Activated CD4-positive, alpha-beta T cell treated with anti-CD3 and anti-CD28 coated beads for 36 hours (primary cell): ENCODE data around the gene KLHL42. TPM values are rescaled to one million over a fixed set of nuclear protein-coding genes. Genes with fewer than 3 reads are reported as not detected.

ENCODE experiments used
- ATAC-seq: fragments of 200-7000 bp; cut with Tn5 transposase; one replicate; pipeline ENCODE4 v1.10.0; 2021; ENCODE audit warnings: mild to moderate bottlenecking, moderate library complexity
- CTCF ChIA-PET: fragments of 350-600 bp; sonication (Branson Sonifier 250); formaldehyde crosslinking; loops from one replicate; lab custom pipeline; 2021; ENCODE audit warnings: antibody characterized with exemption; lab: Charles Lee
- POLR2A ChIA-PET: fragments of 350-600 bp; sonication (Branson Sonifier 250); formaldehyde crosslinking; loops from one replicate; lab custom pipeline; 2021; ENCODE audit warnings: antibody characterized with exemption, inconsistent platforms; lab: Charles Lee
- DNase-seq: peaks from one replicate; pipeline ENCODE4 v3.0.0-alpha.2; 2020
- H3K27ac Mint-ChIP-seq: one replicate; pipeline ENCODE4 v1.8.0; 2021; ENCODE audit warnings: mixed read lengths
- H3K27me3 Mint-ChIP-seq: one replicate; pipeline ENCODE4 v1.8.0; 2021; ENCODE audit warnings: mixed read lengths
- H3K36me3 Mint-ChIP-seq: one replicate; pipeline ENCODE4 v1.8.0; 2021; ENCODE audit warnings: low read depth, mixed read lengths
- H3K4me1 Mint-ChIP-seq: one replicate; pipeline ENCODE4 v1.8.0; 2021; ENCODE audit warnings: mixed read lengths
- H3K4me3 Mint-ChIP-seq: one replicate; pipeline ENCODE4 v1.8.0; 2021; ENCODE audit warnings: mild to moderate bottlenecking, moderate library complexity, mixed read lengths
- H3K9me3 Mint-ChIP-seq: one replicate; pipeline ENCODE4 v1.8.0; 2021; ENCODE audit warnings: low read depth, mixed read lengths
- intact Hi-C, 2 experiments: fragments of 100-400 bp; cut with DNase I in 1 of 2; cut with micrococcal nuclease in 1 of 2; formaldehyde crosslinking; loops; one replicate each; pipeline versions ENCODE4 v1.14.2 to v1.15.1; 2022 to 2024; cut with DNase I, micrococcal nuclease
- total RNA-seq, 2 experiments: library from RNA; stranded (reverse); gene quantifications; one replicate each; pipeline ENCODE4 v1.2.3, GENCODE V29; 2021

KLHL42 gene
- total RNA-seq, 2 experiments from 2014 or later = 7.1 to 9.2 TPM

DNA sequence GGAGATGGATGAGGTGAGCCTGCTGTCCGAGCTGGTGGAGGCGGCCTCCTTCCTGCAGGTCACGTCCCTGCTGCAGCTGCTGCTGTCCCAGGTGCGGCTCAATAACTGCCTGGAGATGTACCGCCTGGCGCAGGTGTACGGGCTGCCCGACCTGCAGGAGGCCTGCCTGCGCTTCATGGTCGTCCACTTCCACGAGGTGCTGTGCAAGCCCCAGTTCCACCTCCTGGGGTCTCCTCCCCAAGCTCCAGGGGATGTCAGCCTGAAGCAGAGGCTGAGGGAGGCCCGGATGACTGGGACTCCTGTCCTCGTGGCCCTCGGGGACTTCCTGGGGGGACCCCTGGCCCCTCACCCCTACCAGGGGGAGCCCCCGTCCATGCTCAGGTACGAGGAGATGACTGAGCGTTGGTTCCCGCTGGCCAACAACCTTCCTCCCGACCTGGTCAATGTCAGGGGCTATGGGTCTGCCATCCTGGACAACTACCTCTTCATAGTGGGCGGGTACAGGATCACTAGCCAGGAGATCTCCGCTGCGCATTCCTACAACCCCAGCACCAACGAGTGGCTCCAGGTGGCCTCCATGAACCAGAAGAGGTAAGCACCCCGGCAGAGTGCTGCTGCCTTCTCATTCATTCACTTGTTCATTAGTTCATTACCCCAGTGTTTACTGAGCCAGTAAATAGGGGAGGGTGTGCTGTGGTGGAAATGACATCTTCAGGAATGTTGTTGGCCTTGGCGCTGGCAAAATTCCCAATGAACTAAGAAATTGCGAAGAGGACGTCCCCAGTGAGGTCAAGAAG is 777 bp downstream of the KLHL42 start:
- H3K4me3 Mint-ChIP-seq = peak overlapping the region; percentile 78
- ATAC-seq (peak; percentile 36), DNase-seq (peak; percentile 51)
- no peaks in the 10 kb centered on the region for H3K27me3 Mint-ChIP-seq
- no peaks in the 10 kb centered on the region for H3K9me3 Mint-ChIP-seq
- peaks cover 20% of the 10 kb centered on the region for H3K36me3 Mint-ChIP-seq
- intact Hi-C loops = loop anchor here (1.0 to 5.0 kb wide), 5 partner anchors 20 to 411 kb away; partner anchors contain the start of genes MRPS35 (in 2 of the 2) and CCDC91 (in 1 of the 2)
- H3K4me1 Mint-ChIP-seq = peaks cover 38% of the 10 kb centered on the region
- ChIA-PET CTCF (interaction anchor here (1.1 to 3.4 kb wide), 2 partner anchors 40 to 160 kb away, joined by 4 to 20 read pairs; no protein-coding TSS in a partner anchor), POLR2A (interaction anchor here (1.0 to 1.5 kb wide), 2 partner anchors 41 to 189 kb away, joined by 3 to 5 read pairs; no protein-coding TSS in a partner anchor)
- H3K27ac Mint-ChIP-seq = peak overlapping the region; percentile 83

DNA sequence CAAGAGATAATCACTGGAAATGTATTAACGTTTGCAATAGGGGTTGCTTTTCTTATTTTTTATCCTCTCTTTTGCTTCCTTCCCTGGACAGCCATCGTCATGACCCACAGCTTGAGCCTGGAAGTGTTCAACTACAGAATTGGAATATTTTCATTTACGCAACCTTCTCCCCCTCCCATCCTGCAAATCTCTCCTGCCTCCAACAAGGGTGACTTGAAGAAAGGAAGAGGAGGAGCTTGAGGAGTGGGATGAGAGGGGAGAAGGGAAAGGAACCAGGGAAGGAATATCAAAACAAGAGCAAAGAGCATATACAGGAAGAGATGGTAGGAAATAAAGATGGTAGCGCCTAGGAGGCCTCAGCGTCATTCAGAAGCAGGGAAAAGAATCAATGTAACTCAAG is 1.6 kb downstream of the KLHL42 start:
- Mint-ChIP-seq H3K27ac (peak overlapping the region; percentile 74), H3K9me3 (no peaks in the 10 kb centered on the region), H3K27me3 (no peaks in the 10 kb centered on the region), H3K36me3 (peaks cover 25% of the 10 kb centered on the region), H3K4me1 (peaks cover 44% of the 10 kb centered on the region), H3K4me3 (peak overlapping the region; percentile 78)
- no peak for ATAC-seq
- intact Hi-C loops = loop anchor here (2.0 to 5.0 kb wide), 2 partner anchors 71 to 411 kb away; partner anchors contain the start of genes MRPS35 (in 2 of the 2) and CCDC91 (in 1 of the 2)
- CTCF ChIA-PET = no interaction called here
- POLR2A ChIA-PET = no interaction called here
- DNase-seq = no peak

DNA sequence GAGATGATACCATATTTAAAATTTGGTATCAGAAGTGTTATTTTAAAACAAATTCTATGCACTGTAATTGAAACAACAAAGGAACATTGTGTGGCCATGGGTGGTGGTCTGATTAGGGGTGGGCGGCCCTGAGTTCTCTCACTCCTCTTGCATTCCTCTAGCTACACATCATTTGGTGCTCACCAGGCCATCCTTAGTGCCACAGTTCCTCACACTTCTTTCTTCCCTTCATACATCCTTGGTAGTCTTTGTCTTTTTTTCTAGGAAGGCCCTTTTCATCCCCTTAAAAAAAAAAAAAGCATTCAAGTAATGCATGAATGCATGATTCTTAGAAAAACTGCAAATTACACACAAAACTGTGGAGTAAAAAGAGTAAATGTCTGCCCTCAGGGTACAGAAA is 2.4 kb downstream of the KLHL42 start:
- Mint-ChIP-seq H3K4me3 (peak overlapping the region; percentile 78), H3K9me3 (no peaks in the 10 kb centered on the region), H3K36me3 (peaks cover 26% of the 10 kb centered on the region), H3K27me3 (no peaks in the 10 kb centered on the region), H3K27ac (no peak overlapping the region), H3K4me1 (peaks cover 47% of the 10 kb centered on the region)
- no peak for DNase-seq
- ChIA-PET POLR2A (no interaction called here), CTCF (interaction anchor here (0.5 kb wide), 1 partner anchor 722 kb away, joined by 3 read pairs; no protein-coding TSS in a partner anchor)
- intact Hi-C loops = loop anchor here in 1 of 2 experiments (5.0 kb wide), 1 partner anchor 410 kb away; the partner anchor contains the start of gene CCDC91
- ATAC-seq = no peak

DNA sequence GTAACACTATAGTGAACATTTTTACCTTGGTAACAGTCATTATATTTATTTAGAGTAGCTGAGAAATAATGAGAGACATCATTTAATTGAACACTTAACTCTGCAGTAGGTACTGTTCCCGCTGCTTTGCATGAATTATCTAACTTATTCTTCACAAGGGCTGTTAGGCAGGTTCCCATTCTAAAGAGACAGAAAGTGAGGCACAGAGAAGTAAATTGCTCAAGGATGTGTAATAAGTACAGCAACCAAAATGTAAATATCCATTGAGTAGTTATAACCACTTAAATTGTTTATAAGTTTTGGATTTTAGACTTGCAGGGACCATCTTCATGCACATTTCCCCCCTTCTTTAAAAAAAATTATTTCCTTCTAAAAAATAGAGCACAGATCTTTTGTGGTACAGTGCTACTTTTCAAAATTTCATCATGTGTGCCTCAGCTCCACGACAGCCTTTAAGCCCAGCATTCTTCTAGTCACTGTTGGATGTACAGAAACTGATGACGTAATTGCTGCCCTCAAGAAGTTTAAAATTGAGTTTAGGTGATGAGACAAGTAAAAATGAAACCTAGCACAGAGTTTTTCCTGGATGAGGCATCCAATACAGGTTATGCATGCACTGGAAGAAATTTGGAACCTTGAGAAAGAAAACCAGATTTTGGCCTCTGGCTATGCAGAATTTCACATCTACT is 6.0 kb downstream of the KLHL42 start:
- Mint-ChIP-seq H3K4me1 (peaks cover 40% of the 10 kb centered on the region), H3K36me3 (peaks cover 28% of the 10 kb centered on the region), H3K27ac (no peak overlapping the region), H3K27me3 (no peaks in the 10 kb centered on the region), H3K4me3 (no peak overlapping the region), H3K9me3 (no peaks in the 10 kb centered on the region)
- DNase-seq (no peak), ATAC-seq (peak; percentile 82)
- intact Hi-C loops = loop anchor here in 1 of 2 experiments (1.0 kb wide), 1 partner anchor 16 kb away; no protein-coding TSS in a partner anchor
- ChIA-PET POLR2A (no interaction called here), CTCF (interaction anchor here (0.9 kb wide), 1 partner anchor 37 kb away, joined by 4 read pairs; no protein-coding TSS in a partner anchor)

DNA sequence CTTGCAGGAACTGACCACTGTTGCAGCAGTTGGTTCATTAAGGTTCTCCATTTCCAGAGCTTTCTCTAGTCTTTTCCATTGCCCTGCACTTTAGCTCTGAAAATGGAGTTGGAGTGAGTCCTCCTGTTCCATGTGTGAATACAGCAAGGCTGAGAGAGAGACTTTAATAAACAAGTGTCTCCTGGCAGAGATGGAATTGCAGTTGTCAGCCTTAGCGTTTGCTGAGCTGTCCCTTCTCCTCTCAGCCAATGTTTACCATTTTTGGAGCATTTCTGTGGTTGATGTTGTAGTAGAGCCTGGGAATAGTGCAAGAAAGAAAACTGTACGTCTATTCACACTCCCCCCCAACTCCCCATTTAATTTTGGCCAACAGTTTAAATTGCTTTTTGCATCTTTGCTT is 7.5 kb downstream of the KLHL42 start:
- CTCF ChIA-PET = interaction anchor here (0.6 kb wide), 2 partner anchors 48 to 173 kb away, joined by 3 to 4 read pairs; no protein-coding TSS in a partner anchor
- ATAC-seq (no peak), DNase-seq (no peak)
- POLR2A ChIA-PET = interaction anchor here (0.6 kb wide), 1 partner anchor 34 kb away, joined by 5 read pairs; no protein-coding TSS in a partner anchor
- no peak overlapping the region for H3K27ac Mint-ChIP-seq
- no peak overlapping the region for H3K4me3 Mint-ChIP-seq
- no peaks in the 10 kb centered on the region for H3K27me3 Mint-ChIP-seq
- H3K9me3 Mint-ChIP-seq = no peaks in the 10 kb centered on the region
- intact Hi-C loops = no loop called here
- peaks cover 25% of the 10 kb centered on the region for H3K4me1 Mint-ChIP-seq
- peaks cover 29% of the 10 kb centered on the region for H3K36me3 Mint-ChIP-seq

DNA sequence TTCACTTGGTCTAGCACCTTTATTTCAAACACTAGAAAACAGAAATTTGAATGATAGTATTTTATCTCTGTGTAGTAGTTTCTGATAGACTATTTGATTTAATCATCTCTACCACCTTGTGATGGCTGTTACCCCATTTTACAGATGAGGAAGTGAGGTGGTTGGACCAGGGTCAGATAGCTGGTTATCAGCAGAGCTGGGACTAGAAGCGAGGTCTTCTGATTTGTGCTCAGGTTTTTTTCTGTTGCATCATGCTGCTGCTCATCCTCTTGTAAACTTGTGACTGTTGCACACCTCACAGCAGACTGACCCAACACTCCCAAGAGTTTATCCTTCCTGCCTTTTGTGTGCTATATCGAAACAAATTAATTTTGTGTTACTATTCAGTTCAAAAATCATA is 10.1 kb downstream of the KLHL42 start:
- DNase-seq = no peak
- Mint-ChIP-seq H3K36me3 (peaks cover 29% of the 10 kb centered on the region), H3K27me3 (no peaks in the 10 kb centered on the region), H3K4me3 (no peak overlapping the region), H3K9me3 (no peaks in the 10 kb centered on the region), H3K4me1 (peaks cover 21% of the 10 kb centered on the region), H3K27ac (no peak overlapping the region)
- intact Hi-C loops = no loop called here
- POLR2A ChIA-PET = no interaction called here
- CTCF ChIA-PET = interaction anchor here (3.7 kb wide), 1 partner anchor 31 kb away, joined by 19 read pairs; no protein-coding TSS in a partner anchor
- ATAC-seq = no peak

DNA sequence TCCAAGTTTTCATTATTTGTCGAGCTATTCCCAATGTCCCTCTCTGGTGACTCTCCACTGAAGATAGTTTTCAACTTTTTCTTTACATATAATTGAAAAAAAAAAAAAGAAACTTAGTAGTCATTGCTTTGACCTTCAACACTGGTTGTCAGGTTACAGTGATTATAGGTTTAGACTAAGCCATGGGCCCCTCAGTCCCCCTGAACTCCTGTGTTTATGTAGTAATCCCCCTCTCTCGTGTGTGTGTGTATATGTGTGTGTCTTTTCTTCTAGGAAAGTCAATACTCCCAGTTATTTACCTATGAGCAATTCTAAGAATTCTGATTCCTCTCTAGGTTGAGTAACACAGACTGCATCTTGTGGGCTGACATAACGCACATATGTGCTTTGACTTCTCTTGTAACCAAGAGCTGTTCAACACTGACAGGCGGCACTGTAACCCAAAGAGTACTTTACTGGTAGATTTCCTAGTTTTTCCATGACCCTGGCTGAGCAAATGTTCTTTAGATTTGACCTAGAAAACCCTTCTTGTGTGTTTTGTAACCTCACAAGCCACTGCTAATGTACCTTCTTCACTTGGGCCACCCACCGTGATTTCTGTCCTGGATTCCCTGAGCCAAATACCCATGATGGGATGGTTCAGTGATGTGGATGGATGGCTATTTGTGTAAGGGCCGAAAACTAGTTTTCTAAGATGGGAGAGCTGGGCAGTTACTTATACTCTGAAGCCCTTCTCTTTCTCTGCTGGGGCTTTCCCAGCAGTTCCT is 15.0 kb downstream of the KLHL42 start:
- Mint-ChIP-seq H3K27ac (peak overlapping the region; percentile 29), H3K9me3 (no peaks in the 10 kb centered on the region), H3K27me3 (no peaks in the 10 kb centered on the region), H3K36me3 (peaks cover 44% of the 10 kb centered on the region), H3K4me1 (peaks cover 10% of the 10 kb centered on the region), H3K4me3 (no peak overlapping the region)
- ChIA-PET POLR2A (no interaction called here), CTCF (interaction anchor here (0.7 to 1.3 kb wide), 3 partner anchors 10 to 26 kb away, joined by 3 read pairs; no protein-coding TSS in a partner anchor)
- intact Hi-C loops = no loop called here
- DNase-seq (no peak), ATAC-seq (peak; percentile 58)

DNA sequence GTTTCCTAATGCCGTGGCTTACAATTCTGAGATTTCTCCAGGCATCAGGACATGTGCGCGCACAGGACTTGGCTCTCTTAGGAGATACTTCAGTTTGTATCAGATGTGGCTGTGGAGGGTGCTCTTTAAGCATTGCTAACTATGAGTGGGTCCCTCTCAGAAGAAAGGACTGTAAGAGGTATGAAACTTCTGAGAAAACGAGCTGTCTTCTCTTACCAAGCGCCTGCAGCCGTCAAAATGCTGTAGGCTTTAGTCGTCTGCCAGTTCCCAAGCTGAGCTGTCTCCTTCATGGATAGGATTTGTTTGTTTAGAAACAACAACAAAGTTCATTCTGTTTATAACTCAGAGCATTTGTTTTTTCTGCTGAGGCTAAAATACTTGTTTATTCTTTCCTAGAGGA is 16.1 kb downstream of the KLHL42 start:
- ATAC-seq (no peak), DNase-seq (no peak)
- no peak overlapping the region for H3K27ac Mint-ChIP-seq
- intact Hi-C loops = no loop called here
- peaks cover 21% of the 10 kb centered on the region for H3K4me1 Mint-ChIP-seq
- no peaks in the 10 kb centered on the region for H3K9me3 Mint-ChIP-seq
- ChIA-PET POLR2A (no interaction called here), CTCF (interaction anchor here (0.7 to 1.1 kb wide), 2 partner anchors 9 to 24 kb away, joined by 3 read pairs; no protein-coding TSS in a partner anchor)
- no peaks in the 10 kb centered on the region for H3K27me3 Mint-ChIP-seq
- H3K4me3 Mint-ChIP-seq = no peak overlapping the region
- H3K36me3 Mint-ChIP-seq = peaks cover 53% of the 10 kb centered on the region

DNA sequence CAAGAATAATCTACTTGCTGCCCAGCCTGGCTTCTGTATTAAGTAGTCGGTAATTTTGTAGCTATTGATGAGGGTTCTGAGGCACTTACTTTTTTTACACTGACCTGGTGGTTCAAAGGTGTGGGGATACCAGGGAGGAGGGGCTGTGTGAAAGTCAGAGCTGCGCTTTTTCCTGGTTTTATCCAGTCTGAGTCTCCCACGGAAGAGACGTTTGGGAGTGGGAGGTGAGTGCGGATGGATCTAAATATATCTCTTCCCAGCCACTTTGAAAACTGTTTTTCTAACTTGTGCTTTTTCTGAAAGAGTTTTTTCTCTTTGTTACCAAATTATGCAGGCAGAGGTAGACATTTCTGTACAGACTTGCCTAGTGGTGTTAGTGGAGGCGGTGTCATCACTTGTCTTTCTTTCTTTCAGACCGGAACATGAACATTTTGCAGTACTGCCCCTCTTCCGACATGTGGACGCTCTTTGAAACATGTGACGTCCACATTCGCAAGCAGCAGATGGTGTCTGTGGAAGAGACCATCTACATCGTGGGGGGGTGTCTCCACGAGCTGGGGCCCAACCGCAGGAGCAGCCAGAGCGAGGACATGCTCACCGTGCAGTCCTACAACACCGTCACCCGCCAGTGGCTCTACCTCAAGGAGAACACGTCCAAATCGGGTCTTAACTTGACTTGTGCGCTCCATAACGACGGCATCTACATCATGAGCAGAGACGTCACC is 17.4 kb downstream of the KLHL42 start:
- H3K4me1 Mint-ChIP-seq = peaks cover 35% of the 10 kb centered on the region
- no peak for ATAC-seq
- ChIA-PET POLR2A (no interaction called here), CTCF (interaction anchor here (0.6 kb wide), 2 partner anchors 495 to 1106 kb away, joined by 3 to 4 read pairs; no protein-coding TSS in a partner anchor)
- H3K27ac Mint-ChIP-seq = no peak overlapping the region
- H3K27me3 Mint-ChIP-seq = no peaks in the 10 kb centered on the region
- no peak overlapping the region for H3K4me3 Mint-ChIP-seq
- peaks cover 46% of the 10 kb centered on the region for H3K36me3 Mint-ChIP-seq
- no peaks in the 10 kb centered on the region for H3K9me3 Mint-ChIP-seq
- intact Hi-C loops = no loop called here
- no peak for DNase-seq

DNA sequence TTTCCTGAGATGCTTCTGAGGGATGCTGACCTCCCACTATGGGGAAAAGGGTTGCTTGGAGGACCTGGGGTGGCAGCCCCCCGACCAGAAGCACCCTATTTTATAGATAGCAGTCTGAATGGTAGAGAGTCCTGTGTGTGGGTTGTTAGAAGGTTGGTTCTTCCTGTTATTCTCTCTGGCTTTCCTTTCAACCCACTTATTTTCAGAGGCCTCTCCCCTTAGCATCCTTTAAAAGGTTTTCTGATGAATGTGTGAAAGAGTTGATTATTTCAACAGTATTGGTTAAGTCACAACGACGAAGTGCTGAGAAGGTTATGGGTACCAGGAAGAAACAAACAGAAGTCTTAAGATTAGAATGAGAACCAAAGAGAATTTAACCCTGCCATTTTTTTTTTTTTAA is 20.8 kb downstream of the KLHL42 start:
- Mint-ChIP-seq H3K27ac (peak overlapping the region; percentile 53), H3K27me3 (peaks cover 3% of the 10 kb centered on the region), H3K4me1 (peaks cover 35% of the 10 kb centered on the region), H3K9me3 (no peaks in the 10 kb centered on the region), H3K36me3 (peaks cover 36% of the 10 kb centered on the region), H3K4me3 (peak overlapping the region; percentile 2)
- ATAC-seq (peak; percentile 33), DNase-seq (no peak)
- CTCF ChIA-PET = interaction anchor here (0.6 to 8.7 kb wide), 2 partner anchors 8 to 20 kb away, joined by 3 to 79 read pairs; no protein-coding TSS in a partner anchor
- POLR2A ChIA-PET = interaction anchor here (1.3 kb wide), 1 partner anchor 21 kb away, joined by 4 read pairs; no protein-coding TSS in a partner anchor
- intact Hi-C loops = loop anchor here in 1 of 2 experiments (1.0 kb wide), 1 partner anchor 21 kb away; the partner anchor contains the start of genes KLHL42 and MANSC4
